K562 (cell line): ENCODE measurements around the gene ZC3H10. TPM values are rescaled to one million over a fixed set of nuclear protein-coding genes. Genes with fewer than 3 reads are reported as not detected.
A peak's percentile ranks its signal among the peaks of the same experiment; 100 is the strongest.

Experiments used
- CREB3 ChIP-seq: fragments of 450-650 bp; conservative IDR thresholded peaks from 2 replicates; pipeline ENCODE4 v1.6.1; 2016; ENCODE audit warnings: missing genetic modification characterization, low read depth, mild to moderate bottlenecking, missing compliant biosample characterization, moderate library complexity
- HNRNPLL ChIP-seq: fragments of 200-400 bp; formaldehyde crosslinking; IDR thresholded peaks from 2 replicates; pipeline ENCODE4 v1.6.1; 2017; ENCODE audit warnings: low read length, low read depth, mild to moderate bottlenecking; ENCODE audit not compliant: poor library complexity, severe bottlenecking
- ID3 ChIP-seq, 2 experiments: fragments of 250-450 bp in 1 of 2; fragments of 450-650 bp in 1 of 2; sonication (Bioruptor Pico) in 1 of 2; IDR thresholded peaks; 2 replicates each; pipeline versions ENCODE4 v1.6.1 to v1.8.0; 2016 to 2021; ENCODE audit warnings: mild to moderate bottlenecking in 2 of 2, moderate library complexity in 2 of 2, missing compliant biosample characterization in 1 of 2, missing genetic modification characterization in 1 of 2
- JUNB ChIP-seq: fragments of 450-650 bp; formaldehyde crosslinking; conservative IDR thresholded peaks from 2 replicates; pipeline ENCODE4 v1.4.0; 2020; ENCODE audit warnings: mild to moderate bottlenecking
- KLF16 ChIP-seq: IDR thresholded peaks from 2 replicates; pipeline ENCODE4 v1.6.1; 2016; ENCODE audit warnings: antibody characterized with exemption
- MECOM ChIP-seq: fragments of 250-450 bp; sonication (Bioruptor Pico); IDR thresholded peaks from 2 replicates; pipeline ENCODE4 v1.8.0; 2022; ENCODE audit warnings: inconsistent platforms
- NELFE ChIP-seq: IDR thresholded peaks from 2 replicates; pipeline ENCODE4 v1.6.1; 2011; ENCODE audit warnings: mild to moderate bottlenecking; ENCODE audit not compliant: insufficient read depth, insufficient read length
- OTX1 ChIP-seq: fragments of 450-650 bp; formaldehyde crosslinking; IDR thresholded peaks from 2 replicates; pipeline ENCODE4 v1.4.0; 2022; ENCODE audit warnings: mild to moderate bottlenecking
- TAF15 ChIP-seq: fragments of 200-400 bp; formaldehyde crosslinking; IDR thresholded peaks from 2 replicates; pipeline ENCODE4 v1.6.1; 2017; ENCODE audit warnings: mild to moderate bottlenecking, low read depth, low read length, moderate library complexity
- TCF15 ChIP-seq: fragments of 250-450 bp; sonication (Bioruptor Pico); IDR thresholded peaks from 2 replicates; pipeline ENCODE4 v1.8.0; 2022; ENCODE audit warnings: moderate library complexity, mild to moderate bottlenecking, inconsistent platforms
- TCF7L2 ChIP-seq: fragments of 150-350 bp; IDR thresholded peaks from 2 replicates; pipeline ENCODE4 v1.6.1; 2016; ENCODE audit warnings: low read depth, mild to moderate bottlenecking, low read length, moderate library complexity
- ZHX1 ChIP-seq: fragments of 150-350 bp; conservative IDR thresholded peaks from 2 replicates; pipeline ENCODE4 v1.6.1; 2014; ENCODE audit warnings: low read length
- ZNF511 ChIP-seq: sonication (generic); formaldehyde crosslinking; IDR thresholded peaks from 2 replicates; pipeline ENCODE4 v1.8.0; 2022; ENCODE audit warnings: mild to moderate bottlenecking, missing genetic modification reagents
- ZNF561 ChIP-seq: fragments of 450-650 bp; formaldehyde crosslinking; conservative IDR thresholded peaks from 2 replicates; pipeline ENCODE4 v1.4.0; 2020; ENCODE audit warnings: mild to moderate bottlenecking, moderate library complexity
- ZNF778 ChIP-seq: fragments of 450-650 bp; formaldehyde crosslinking; IDR thresholded peaks from 2 replicates; pipeline ENCODE4 v1.4.0; 2020; ENCODE audit warnings: mild to moderate bottlenecking, moderate library complexity
- ZNF785 ChIP-seq: fragments of 250-450 bp; sonication (Bioruptor Pico); IDR thresholded peaks from 2 replicates; pipeline ENCODE4 v1.4.0; 2020; ENCODE audit warnings: mild to moderate bottlenecking
- ZNF830 ChIP-seq: fragments of 250-450 bp; sonication (Bioruptor Pico); IDR thresholded peaks from 2 replicates; pipeline ENCODE4 v1.5.0; 2021; ENCODE audit warnings: mild to moderate bottlenecking
- polyA plus RNA-seq, 8 experiments: library from polyadenylated mRNA; depleted of rRNA in 4 of 8; stranded (reverse) in 5 of 8; unstranded in 3 of 8; fragments of >200 nt; fragmentation: Nextera tagmentation in 2 of 8; fragmentation: Illumina TruSeq in 1 of 8; extraction: Ambion mirVana in 2 of 8; extraction: Trizol in 1 of 8; gene quantifications; 2 replicates each; pipeline versions ENCODE4 v1.2.1 to v1.2.3, GENCODE V29; 2011 to 2014; ENCODE audit warnings: inconsistent platforms in 1 of 8, missing spikeins in 1 of 8
- total RNA-seq, 7 experiments: library from RNA; depleted of rRNA in 6 of 7; stranded (reverse); fragments of >200 nt in 6 of 7; fragmentation: Illumina TruSeq in 2 of 7; extraction: Trizol in 2 of 7; gene quantifications; 2 replicates each; pipeline versions ENCODE4 v1.2.1 to v1.2.3, GENCODE V29; 2011 to 2021; ENCODE audit warnings: low replicate concordance in 1 of 7
- TF ChIP-seq, protein P1 (sequence below): fragments of 450-650 bp; IDR thresholded peaks from 2 replicates; pipeline ENCODE4 v1.6.1; 2017; ENCODE audit warnings: antibody characterized with exemption, mild to moderate bottlenecking

Gene ZC3H10
- total and polyA plus RNA-seq, 9 of the 15 experiments (the other 6 are each of a cell fraction or from before 2014, with no cell fraction given), result 0.31 to 4.1 (median 1.6) TPM

GRCh38 chr12:56152132-56152755 lies 34.2 kb downstream of the ZC3H10 start, which contains the start of gene MYL6B (continued):
- TF ChIP-seq, protein P1, sequence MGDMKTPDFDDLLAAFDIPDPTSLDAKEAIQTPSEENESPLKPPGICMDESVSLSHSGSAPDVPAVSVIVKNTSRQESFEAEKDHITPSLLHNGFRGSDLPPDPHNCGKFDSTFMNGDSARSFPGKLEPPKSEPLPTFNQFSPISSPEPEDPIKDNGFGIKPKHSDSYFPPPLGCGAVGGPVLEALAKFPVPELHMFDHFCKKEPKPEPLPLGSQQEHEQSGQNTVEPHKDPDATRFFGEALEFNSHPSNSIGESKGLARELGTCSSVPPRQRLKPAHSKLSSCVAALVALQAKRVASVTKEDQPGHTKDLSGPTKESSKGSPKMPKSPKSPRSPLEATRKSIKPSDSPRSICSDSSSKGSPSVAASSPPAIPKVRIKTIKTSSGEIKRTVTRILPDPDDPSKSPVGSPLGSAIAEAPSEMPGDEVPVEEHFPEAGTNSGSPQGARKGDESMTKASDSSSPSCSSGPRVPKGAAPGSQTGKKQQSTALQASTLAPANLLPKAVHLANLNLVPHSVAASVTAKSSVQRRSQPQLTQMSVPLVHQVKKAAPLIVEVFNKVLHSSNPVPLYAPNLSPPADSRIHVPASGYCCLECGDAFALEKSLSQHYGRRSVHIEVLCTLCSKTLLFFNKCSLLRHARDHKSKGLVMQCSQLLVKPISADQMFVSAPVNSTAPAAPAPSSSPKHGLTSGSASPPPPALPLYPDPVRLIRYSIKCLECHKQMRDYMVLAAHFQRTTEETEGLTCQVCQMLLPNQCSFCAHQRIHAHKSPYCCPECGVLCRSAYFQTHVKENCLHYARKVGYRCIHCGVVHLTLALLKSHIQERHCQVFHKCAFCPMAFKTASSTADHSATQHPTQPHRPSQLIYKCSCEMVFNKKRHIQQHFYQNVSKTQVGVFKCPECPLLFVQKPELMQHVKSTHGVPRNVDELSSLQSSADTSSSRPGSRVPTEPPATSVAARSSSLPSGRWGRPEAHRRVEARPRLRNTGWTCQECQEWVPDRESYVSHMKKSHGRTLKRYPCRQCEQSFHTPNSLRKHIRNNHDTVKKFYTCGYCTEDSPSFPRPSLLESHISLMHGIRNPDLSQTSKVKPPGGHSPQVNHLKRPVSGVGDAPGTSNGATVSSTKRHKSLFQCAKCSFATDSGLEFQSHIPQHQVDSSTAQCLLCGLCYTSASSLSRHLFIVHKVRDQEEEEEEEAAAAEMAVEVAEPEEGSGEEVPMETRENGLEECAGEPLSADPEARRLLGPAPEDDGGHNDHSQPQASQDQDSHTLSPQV, result no peak; the same call in 1 of the 2 replicates
- TF ChIP-seq JUNB (CRISPR knock-in tag) (no peak), ZHX1 (no peak), ZNF561 (CRISPR knock-in tag) (no peak), ZNF511 (CRISPR knock-in tag) (no peak), TCF7L2 (no peak), TCF15 (no peak), ID3 (CRISPR knock-in tag; IDR thresholded peaks at IDR 0.05) (no peak), ID3 (tag; IDR thresholded peaks at IDR 0.05) (no peak), HNRNPLL (no peak), KLF16 (no peak), ZNF830 (CRISPR knock-in tag) (no peak), NELFE (no peak), OTX1 (CRISPR knock-in tag) (0 out of 2 replicates have a peak, but pooled peaks have one; percentile 23), MECOM (CRISPR knock-in tag) (no peak), CREB3 (tag) (no peak), ZNF785 (CRISPR knock-in tag) (no peak), ZNF778 (CRISPR knock-in tag) (no peak), TAF15 (no peak)
